Esophagus muscularis mucosa (tissue), 4 donors: ENCODE results near the gene ASXL2.

ENCODE experiments used
- CTCF ChIP-seq, 3 experiments: fragments of 200-600 bp in 2 of 3; fragments of 450-650 bp in 1 of 3; sonication (generic) in 2 of 3; IDR thresholded peaks; one replicate each; pipeline ENCODE4 v1.5.1; 2017 to 2019; ENCODE audit warnings: antibody characterized with exemption in 3 of 3, mild to moderate bottlenecking in 2 of 3, moderate library complexity in 1 of 3
- EP300 ChIP-seq: sonication (generic); formaldehyde crosslinking; IDR thresholded peaks from one replicate; pipeline ENCODE4 v1.6.1; 2017; ENCODE audit warnings: antibody characterized with exemption
- POLR2A ChIP-seq: fragments of 450-650 bp; IDR thresholded peaks from one replicate; pipeline ENCODE4 v1.6.1; 2017; ENCODE audit warnings: antibody characterized with exemption, moderate library complexity, mild to moderate bottlenecking, low read depth
- POLR2AphosphoS5 ChIP-seq, 2 donors: sonication (generic); formaldehyde crosslinking; IDR thresholded peaks; one replicate each; pipeline ENCODE4 v1.6.1; 2017; ENCODE audit warnings: antibody characterized with exemption in 2 of 2

GRCh38 chr2:25878361-25879132 is at the start of gene ASXL2:
- TF ChIP-seq CTCF (IDR thresholded peaks at IDR 0.05) (peak in 1 of 3 experiments; percentile 40), POLR2A (peak; percentile 25), POLR2AphosphoS5 (IDR thresholded peaks at IDR 0.05) (peak; percentile 89 to 95), EP300 (no peak)
